VCaP (cell line): ENCODE results near the gene CLCA2.
"Not testable (repeated sequence)": the region's sequence is repeated elsewhere in the genome, so short reads cannot be mapped to it uniquely, and the experiment has no call there.

Experiments
- H3K27ac ChIP-seq: fragments of 450-650 bp; 2 replicates; pipeline ENCODE4 v1.5.1; 2017
- TF ChIP-seq, protein P1 (sequence below): fragments of 450-650 bp; conservative IDR thresholded peaks from 2 replicates; pipeline ENCODE4 v1.5.1; 2017; ENCODE audit warnings: mild to moderate bottlenecking, moderate library complexity

CLCA2 gene

GRCh38 chr1:86487811-86488141 is 63.8 kb downstream of the CLCA2 start:
- no peak overlapping the region for H3K27ac ChIP-seq
- TF ChIP-seq, protein P1, sequence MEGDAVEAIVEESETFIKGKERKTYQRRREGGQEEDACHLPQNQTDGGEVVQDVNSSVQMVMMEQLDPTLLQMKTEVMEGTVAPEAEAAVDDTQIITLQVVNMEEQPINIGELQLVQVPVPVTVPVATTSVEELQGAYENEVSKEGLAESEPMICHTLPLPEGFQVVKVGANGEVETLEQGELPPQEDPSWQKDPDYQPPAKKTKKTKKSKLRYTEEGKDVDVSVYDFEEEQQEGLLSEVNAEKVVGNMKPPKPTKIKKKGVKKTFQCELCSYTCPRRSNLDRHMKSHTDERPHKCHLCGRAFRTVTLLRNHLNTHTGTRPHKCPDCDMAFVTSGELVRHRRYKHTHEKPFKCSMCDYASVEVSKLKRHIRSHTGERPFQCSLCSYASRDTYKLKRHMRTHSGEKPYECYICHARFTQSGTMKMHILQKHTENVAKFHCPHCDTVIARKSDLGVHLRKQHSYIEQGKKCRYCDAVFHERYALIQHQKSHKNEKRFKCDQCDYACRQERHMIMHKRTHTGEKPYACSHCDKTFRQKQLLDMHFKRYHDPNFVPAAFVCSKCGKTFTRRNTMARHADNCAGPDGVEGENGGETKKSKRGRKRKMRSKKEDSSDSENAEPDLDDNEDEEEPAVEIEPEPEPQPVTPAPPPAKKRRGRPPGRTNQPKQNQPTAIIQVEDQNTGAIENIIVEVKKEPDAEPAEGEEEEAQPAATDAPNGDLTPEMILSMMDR: no peak

DNA sequence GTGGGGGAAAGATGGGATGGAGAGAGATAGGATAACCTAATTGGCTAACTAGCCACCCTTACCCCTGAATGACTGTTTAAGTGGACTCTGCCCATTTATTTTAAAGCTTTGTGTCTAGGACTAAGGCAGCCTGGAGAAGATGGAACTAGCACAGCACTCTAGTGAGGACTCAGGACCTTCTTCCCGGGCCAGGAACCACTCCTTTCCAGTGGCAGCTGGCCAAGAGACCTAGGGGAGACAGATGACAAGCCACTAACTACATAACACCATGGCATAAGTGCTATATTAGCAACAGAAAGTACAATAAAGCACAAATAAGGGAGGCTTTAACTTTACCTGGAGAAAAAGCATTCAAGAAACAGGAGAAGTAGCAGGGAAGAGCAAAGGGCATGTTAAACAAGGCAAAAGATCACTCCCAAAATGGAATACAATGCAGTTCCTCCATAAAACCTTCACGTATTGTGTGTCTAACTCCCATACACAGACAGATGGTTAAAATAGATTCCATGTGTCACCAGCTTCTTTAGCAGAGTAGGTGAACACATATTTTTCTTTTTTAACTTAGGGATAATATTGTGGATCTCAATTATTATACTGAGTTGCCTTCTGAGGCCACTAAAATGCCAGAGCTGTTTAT is 65.4 kb downstream of the CLCA2 start:
- no peak overlapping the region for H3K27ac ChIP-seq
- TF ChIP-seq, protein P1: no peak

DNA sequence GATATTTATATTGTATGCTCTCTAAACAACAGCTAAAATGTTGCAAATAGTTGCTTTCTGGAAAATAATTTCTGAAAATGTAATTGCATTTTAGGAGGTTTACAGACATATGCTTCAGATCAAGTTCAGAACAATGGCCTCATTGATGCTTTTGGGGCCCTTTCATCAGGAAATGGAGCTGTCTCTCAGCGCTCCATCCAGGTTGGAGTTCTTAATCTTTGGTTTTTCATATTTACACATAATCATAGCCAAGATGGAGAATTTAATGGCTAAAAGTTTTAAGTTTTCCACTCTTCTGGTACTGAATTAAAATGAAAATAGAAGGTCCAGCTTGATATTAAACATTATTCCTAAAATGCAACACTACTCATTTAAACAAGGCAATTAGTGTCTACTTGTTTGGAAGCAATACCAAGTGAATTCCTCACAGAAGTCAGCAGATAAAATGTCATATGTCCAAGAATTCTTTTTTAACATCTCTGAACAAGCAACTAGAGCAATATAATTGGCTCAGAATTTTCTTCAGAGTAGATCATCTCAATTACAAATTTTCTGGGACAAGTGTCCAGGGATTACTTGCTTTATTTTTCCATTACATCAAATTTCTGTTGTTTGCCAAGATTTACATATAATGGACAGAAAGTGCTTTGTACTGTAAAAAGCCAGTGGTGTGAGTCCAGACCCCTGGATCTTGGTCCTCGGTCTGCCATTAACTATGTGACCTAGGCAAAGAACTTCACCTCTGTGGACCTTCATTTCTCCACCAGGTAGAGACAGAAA is 67.4 kb downstream of the CLCA2 start:
- TF ChIP-seq, protein P1: no peak
- H3K27ac ChIP-seq: no peak overlapping the region

GRCh38 chr1:86498281-86498680 is 74.3 kb downstream of the CLCA2 start:
- TF ChIP-seq, protein P1: no peak
- H3K27ac ChIP-seq: no peak overlapping the region

- TF ChIP-seq, protein P1: peak; percentile 74
- no peak overlapping the region for H3K27ac ChIP-seq
Measured at GRCh38 chr1:86499987-86500593, 76.1 kb downstream of the CLCA2 start.

- H3K27ac ChIP-seq: no peak overlapping the region
- TF ChIP-seq, protein P1: no peak
Measured at GRCh38 chr1:86500714-86501113, 76.7 kb downstream of the CLCA2 start.

GRCh38 chr1:86502125-86502646 is 78.2 kb downstream of the CLCA2 start:
- TF ChIP-seq, protein P1: peak; percentile 68
- H3K27ac ChIP-seq: not testable (repeated sequence)
